ENCODE data around the gene EPHB6.

The EPHB6 gene

DNA sequence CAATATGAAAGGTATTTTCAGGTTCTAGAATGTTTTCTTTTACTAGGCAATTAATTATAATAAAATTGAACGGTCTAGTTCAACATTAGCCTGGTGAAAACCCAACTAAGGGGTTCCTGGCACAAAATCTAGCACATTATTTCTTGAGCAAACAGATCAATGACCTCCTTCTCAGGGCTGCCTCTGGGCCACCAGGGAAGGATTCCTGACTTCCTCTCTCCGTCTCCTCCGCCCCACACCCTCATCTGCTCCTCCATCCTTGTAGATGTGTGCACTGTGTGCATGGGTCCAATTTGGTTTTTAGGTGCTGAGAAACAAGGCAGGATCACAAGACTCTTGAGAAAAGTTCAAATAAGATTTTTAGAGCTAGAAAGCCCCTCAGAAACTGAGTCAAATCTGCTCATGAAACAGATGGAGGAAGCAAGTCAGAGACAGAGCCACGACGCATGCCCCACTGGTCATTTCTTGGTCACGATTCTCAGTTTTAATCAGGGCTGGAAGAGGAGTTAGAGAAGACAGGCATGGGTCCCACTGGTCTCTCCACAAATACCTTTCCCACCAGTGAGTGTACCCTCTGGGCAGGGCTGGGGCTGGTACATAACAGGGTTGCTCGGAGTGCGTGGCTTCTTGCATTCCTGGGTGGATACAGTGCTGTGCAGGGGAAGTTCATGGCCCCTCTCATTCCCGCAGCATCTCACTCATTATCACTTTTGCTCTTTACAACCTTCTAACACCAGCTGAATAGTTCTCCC is 26.9 kb downstream of the EPHB6 start:
- no peak for FAIRE-seq

DNA sequence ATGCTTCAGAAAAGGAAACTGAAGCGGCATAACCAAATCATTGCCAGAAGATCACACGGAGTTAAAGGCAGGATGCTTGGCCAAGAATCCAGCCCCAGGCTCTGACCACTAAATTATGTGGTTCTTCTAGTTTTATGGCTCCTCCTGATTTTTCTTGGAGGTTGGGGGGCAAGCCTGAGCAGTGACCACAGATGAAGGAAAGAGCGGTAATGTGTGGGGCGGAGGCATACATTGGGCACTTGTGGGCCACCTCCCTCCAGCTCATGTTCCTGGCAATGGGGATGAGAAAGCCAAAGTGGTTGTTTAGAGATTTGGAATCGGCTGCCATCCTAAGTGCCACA is 27.4 kb downstream of the EPHB6 start:
- FAIRE-seq, result no peak

GRCh38 chr7:142883145-142883544 is 28.3 kb downstream of the EPHB6 start:
- FAIRE-seq, result no peak

GRCh38 chr7:142883571-142884285 is 28.9 kb downstream of the EPHB6 start:
- FAIRE-seq, result no peak

DNA sequence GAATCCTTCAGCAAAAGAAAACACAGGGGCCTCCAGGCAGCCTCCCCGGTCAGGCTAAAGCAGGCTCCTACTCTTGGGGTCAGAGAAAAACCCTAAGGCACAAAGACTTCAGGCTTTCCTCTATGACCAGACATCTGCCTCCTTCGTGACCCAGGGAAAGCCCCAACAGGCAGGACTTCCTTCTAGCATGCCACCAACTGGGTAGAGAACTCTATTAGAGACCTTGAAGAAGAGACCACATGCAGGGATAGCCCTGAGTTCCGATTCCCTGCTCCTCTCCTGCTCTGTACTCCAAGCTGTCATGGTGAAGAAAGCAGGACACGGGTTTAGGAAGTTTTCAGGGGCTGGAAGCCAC is 29.4 kb downstream of the EPHB6 start:
- no peak for FAIRE-seq

DNA sequence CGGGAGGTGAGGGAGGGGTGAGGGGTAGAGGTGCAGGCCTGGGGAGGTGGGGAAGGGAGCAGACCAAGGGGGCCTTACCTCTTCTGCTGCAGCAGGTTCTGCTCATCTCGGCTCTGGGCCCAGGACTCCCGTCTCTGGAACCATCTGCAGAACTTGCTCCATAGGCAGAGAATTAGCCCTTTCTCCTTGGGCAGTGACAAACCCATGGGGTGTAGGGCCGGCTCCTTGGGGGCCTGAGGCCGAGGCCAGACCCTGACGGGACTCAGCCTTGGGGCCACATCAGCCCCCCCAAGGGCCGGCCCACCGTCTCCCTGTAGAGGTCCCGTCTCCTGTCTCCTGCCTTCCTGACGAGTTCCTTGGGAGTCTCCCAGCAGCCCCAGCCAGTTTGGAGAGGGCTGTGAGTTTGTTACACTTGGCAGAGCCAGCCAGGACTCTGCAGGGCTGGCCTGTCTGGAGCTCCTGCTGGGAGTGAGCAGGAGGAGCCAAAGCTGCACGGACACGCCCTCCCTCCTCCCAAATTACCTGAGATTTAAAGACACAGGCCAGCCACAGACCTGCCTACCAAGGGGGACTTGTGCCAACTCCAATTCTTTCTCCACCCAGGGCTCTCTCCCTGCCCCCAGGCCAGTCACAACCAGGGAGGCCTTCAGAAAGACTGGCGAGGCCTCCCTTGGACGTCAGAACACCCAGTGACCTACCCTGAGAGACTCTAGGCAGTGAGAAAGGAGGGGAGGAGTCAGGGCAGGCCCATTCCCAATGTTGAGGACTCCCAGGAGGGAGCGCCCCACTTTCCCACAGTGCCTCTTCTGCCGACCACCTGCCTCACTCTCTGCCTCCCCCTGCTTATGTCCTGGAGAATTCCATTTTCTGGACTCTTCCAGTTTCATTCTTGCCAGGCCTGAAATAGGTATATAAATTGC is 30.7 kb downstream of the EPHB6 start, which contains the start of gene TRPV6:
TRPV6 (minus strand) TSS at position 435 of the 920 bp plus-strand sequence.
- FAIRE-seq, result no peak

- FAIRE-seq, result no peak
Observed at GRCh38 chr7:142886866-142887265, 32.0 kb downstream of the EPHB6 start.

GRCh38 chr7:142887282-142888015 is 32.6 kb downstream of the EPHB6 start:
- no peak for FAIRE-seq

DNA sequence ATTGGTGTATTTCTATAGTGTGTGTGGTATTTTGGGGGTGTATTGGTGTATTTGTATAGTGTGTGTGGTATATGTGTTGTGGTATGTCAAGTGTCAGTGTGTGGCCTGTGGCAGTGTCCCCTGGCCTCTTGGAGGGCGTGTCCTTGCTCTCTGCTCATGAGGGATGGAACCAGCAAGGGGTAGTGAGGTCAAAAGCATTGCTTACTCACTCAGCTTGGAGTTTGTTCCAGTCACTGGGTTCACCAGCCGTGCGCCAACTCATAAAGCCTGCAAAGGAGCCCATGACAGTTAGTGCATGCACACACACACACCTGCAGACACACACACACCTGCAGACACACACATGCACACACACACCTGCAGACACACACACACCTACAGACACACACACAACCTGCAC is 34.9 kb downstream of the EPHB6 start:
- FAIRE-seq, result no peak

- no peak for FAIRE-seq
Observed at GRCh38 chr7:142890874-142891485, 36.1 kb downstream of the EPHB6 start.

- FAIRE-seq, result no peak
Observed at GRCh38 chr7:142891490-142892082, 36.7 kb downstream of the EPHB6 start.

- no peak for FAIRE-seq
Observed at GRCh38 chr7:142892951-142893350, 38.1 kb downstream of the EPHB6 start.

GRCh38 chr7:142894112-142894984 is 39.5 kb downstream of the EPHB6 start:
- no peak for FAIRE-seq

- FAIRE-seq, result no peak
Observed at GRCh38 chr7:142894985-142895593, 40.2 kb downstream of the EPHB6 start.

DNA sequence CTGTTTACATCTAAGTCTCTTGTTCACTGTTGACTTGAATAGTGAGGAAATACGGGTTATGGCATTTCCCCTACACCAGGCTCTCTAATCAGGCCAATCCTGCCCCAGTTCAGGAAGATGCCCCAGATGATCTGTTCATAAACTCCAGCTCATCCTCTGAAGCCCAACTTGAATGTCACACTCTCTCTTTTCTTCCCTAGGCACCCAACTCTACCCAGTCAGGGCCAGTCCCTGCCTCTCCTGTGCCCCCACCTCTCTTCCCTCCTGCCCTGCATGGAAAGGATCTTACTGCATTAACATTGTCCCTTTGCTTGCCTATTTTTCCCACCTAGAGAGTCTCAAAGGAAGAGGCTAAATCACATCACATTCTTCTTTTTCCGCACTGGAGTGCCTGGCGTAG is 41.3 kb downstream of the EPHB6 start:
- FAIRE-seq, result no peak

- FAIRE-seq, result no peak
Observed at GRCh38 chr7:142896741-142897379, 42.0 kb downstream of the EPHB6 start.

DNA sequence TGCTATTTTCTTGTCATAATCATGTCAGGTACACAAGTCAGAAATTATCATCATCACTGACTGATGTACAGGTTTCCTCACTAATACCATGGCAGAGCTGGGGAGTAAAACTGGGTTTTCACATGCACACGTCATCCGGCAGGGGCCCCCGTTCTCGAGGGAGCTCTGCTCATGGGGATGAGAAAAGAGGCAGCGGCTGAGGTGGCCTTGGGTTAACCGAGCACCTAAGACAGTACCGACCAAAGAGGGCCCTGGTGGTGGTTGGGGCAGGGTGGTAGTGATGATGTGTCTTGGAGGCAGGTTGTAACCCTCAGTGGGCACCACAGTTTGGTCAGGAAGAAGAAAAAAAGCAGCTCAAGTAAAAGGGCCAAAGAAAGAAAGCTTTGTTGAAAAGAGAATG is 42.8 kb downstream of the EPHB6 start:
- no peak for FAIRE-seq

DNA sequence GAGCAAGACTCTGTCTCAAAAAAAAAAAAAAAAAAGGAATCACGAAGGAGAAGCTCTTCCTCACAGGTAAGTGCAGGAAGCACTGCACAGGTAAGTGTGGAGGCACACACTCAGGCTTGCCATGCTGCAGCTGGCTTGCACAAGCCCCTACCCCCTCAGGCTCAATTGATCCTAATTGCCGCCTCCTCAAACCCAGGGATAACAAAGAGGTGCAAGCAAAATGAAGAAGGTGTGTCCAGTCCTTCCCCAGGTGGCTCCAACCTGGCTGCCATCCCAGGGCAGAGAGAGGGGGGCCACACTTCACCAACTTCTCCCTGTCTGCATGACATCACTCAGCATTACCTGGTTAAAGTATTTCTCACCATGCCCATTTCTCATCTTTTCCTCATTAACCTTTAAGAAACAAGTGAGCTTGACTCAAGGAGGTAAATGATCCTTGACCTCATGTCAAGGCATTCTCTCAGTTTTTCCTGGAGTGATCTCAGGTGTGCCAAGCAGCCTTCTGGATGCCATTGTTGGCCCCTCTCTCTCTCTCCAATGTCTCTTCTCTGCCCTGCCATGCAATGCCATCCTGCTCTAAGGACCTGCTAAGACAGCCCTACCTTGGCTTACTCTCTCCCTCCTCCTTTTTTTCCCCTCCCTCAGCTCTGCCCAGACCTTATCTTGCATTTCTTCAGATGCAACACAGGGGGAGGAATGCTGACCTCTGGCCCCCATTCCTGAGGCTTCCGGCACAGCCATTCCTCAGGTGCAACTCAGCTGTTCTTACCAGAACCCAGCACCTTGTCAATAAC is 43.7 kb downstream of the EPHB6 start:
- FAIRE-seq, result no peak

DNA sequence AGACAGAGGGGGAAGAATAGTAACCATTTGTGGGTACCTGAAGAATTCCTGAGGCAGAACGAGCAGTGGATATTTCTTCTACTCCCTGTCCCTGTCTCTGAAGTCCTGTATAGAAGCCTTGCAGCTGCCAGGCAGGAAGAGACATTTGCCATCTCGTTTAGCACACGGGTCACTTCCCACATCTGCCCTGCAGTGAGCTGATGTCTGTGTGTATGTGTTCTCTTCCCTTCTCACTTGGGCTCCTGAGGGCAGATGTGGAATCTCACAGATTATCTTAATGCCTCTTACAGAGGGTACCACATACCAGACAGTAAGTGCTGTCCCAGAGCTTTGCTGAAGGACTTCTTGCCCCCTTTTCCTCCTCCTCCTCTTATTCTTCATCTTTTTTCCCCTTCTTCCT is 44.8 kb downstream of the EPHB6 start:
- no peak for FAIRE-seq
